GM12801 (cell line): Measurements from ENCODE around the gene NOS1AP.

Experiments
- TF ChIP-seq, protein P1 (sequence below): IDR thresholded peaks from one replicate; pipeline ENCODE4 v1.5.1; 2011; ENCODE audit warnings: control low read depth; ENCODE audit not compliant: insufficient read length; ENCODE audit errors: extremely low read depth

Gene NOS1AP

DNA sequence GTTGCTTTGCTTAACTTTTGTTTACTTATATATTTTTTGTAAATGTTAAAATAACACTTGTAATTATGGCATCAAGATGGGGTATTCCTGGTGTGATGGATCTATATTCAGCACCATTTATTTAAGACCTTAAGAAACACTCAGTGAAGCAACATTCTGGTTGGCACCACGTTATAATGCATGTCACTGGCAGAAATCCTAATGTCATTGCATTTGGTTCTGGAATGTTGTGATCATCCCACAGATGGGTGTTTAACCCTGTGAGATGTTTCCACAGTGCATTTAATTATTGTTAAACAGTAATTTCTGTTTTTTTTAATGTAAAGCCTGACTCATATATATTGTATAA, 116.5 kb downstream of the NOS1AP start:
- TF ChIP-seq, protein P1, sequence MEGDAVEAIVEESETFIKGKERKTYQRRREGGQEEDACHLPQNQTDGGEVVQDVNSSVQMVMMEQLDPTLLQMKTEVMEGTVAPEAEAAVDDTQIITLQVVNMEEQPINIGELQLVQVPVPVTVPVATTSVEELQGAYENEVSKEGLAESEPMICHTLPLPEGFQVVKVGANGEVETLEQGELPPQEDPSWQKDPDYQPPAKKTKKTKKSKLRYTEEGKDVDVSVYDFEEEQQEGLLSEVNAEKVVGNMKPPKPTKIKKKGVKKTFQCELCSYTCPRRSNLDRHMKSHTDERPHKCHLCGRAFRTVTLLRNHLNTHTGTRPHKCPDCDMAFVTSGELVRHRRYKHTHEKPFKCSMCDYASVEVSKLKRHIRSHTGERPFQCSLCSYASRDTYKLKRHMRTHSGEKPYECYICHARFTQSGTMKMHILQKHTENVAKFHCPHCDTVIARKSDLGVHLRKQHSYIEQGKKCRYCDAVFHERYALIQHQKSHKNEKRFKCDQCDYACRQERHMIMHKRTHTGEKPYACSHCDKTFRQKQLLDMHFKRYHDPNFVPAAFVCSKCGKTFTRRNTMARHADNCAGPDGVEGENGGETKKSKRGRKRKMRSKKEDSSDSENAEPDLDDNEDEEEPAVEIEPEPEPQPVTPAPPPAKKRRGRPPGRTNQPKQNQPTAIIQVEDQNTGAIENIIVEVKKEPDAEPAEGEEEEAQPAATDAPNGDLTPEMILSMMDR, result no peak

DNA sequence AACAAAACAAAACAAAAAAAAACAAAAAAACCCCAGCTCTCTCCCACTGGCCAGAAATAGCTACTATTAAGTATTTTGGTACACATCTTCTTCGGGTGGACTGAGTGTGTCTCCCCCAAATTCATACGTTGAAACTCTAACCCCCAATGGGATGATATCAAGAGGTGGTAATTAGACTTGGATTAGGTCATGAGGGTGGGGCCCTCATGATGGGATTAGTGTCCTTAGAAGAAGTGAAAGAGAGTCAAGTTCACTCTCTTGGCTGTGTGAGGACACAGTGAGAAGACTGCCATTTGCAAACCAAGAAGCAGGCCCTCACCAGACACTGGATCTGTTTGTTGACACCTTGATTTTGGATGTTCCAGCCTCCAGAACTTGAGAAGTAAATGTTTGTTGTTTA, 116.9 kb downstream of the NOS1AP start:
- TF ChIP-seq, protein P1, result no peak

DNA sequence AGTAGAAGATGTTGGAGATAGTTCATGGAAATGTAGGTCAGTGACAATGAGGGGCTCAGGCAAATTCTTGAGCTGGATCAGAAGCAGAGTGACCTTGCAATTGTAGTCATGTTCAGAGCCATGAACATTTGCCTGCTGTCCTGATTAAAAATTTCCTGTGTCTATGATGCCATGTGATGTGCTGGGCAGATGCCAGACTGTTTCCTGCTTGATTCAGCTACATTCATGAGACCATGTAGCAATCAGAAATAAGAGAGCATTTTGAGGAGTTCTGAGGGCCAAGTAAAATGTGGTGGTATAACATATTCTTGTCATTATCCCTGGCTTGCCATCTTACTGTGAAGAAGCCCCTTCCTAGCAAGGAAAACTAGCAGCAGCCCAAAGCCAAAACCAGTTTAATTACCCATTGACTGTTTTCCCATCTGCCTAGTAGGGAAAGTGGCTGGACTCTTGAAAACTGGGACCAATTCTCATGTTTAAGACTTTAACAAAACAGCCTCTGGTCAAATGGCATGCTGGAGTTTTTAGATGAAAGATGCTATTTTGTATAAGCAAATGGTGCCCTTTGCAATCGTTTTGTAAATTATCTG, 118.3 kb downstream of the NOS1AP start:
- TF ChIP-seq, protein P1, result no peak

DNA sequence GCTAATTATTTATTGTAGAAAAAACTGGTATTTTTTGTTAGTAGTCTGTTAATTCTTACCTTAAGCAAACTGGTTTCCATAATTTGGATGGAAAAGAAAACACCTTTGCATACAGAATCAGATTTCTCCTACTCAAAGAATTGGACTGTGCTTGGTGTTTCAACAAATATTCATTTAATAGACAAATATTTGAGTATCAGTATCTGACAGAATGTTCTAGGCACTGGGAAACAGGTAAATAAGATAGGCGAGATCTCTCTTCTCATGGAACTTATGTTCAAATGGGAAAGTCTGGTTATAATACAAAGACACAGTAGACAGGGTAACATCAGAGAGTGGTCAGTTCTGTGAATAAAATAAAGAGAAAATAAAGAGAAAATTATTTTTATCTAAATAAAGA, 119.9 kb downstream of the NOS1AP start:
- TF ChIP-seq, protein P1, result no peak

DNA sequence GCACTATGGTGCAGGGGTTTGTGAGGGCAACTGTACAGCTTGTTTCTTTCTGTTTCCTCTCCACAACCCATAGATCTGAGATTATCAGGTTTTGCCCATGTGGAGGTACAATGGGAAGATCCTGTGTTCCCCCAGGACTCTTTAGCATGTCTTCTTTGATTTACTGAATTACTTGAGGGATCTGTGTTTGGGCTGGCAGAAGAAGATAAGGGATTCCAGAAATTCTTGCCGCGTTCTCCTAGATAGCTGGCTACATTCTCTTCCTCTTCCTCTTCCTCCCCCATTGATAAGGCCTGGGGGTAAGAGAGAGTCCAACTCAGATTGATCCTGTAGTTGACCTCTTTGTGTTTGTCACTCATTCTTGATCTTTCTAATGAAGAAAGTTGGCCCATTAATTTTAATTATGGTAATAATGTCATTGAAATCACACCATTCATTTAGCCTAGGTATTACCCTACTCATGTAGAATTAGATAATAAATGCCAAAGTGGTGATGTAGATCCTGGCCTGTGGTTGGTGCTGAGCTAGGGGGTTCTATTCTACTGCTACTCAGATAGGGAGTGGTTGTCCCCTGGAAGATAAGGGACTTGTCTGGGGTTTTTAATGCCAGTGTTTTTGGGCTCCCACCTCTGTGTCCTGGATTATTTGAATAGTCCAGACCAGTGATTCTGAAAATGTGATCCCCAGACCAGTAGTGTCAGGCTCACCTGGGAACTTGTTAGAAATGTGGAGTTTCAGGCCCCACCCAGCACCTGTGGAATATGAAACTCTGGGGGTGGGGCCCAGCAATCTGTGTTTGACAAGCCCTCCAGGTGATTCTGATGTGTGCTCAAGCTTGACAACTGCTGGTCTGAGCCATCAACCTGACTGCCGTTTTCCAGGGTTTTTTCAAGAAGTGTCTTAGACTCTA, 122.2 kb downstream of the NOS1AP start:
- TF ChIP-seq, protein P1, result no peak

DNA sequence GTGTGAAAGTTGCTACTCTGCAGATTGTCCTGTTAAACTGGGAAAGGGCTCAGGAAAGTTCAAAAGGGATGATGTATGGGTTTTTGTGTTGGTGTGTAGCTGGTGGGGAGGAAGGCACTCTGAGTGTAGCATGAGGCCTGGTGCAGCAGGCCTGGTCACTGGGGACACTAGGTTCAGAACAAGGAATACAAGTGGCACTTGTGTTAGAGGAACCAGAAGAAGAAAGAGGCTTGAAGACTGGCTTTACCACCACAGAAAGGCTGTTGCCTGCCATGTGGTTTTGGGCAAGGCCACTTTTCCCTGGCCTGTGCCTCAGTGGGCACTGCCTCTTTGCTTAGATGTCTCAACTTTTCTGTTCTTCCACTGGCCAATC, 122.8 kb downstream of the NOS1AP start:
- TF ChIP-seq, protein P1, result no peak

DNA sequence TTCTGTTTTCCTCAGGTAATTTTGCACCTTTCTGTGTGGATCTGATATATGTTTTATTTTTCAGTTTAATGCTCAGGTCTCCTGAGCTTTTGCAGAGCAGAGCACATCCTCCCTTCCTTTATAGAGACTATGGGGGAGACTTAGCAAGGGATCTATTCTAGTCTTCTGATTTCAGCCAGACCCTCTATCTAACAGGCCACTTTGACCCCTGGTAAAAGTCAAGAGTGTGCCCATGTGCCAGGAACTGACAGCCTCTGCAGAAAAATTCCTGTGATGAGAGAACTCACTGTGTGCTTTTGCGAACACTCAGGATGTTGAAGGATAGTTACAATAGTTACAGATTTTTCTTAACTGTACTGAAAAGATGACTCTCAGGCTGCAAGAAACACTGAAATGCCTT, 123.3 kb downstream of the NOS1AP start:
- TF ChIP-seq, protein P1, result no peak
